Adrenal gland (tissue), 12 donors: ENCODE measurements around the gene CRYBA4. TPM values are rescaled to one million over a fixed set of nuclear protein-coding genes. Genes with fewer than 3 reads are reported as not detected.

Experiments used
- DNase-seq, 7 donors: peaks; one replicate each; pipeline ENCODE4 v3.0.0-alpha.2; 2019 to 2020
- H3K27ac ChIP-seq, 5 donors: fragments of 200-600 bp; sonication (generic) in 4 of 5; 1 replicate in 3 of 5; 2 replicates in 2 of 5; pipeline versions ENCODE4 v1.5.1 to v1.8.0; 2016 to 2020; ENCODE audit warnings: mild to moderate bottlenecking in 1 of 5
- H3K27me3 ChIP-seq: fragments of 200-600 bp; 2 replicates; pipeline ENCODE4 v1.8.0; 2021
- H3K36me3 ChIP-seq, 2 donors: fragments of 200-600 bp; replicated peaks in 1 of 2; 1 replicate in 1 of 2; 2 replicates in 1 of 2; pipeline versions ENCODE4 v1.5.1 to v1.8.0; 2018 to 2022
- H3K4me1 ChIP-seq, 2 donors: fragments of 200-600 bp; replicated peaks in 1 of 2; 1 replicate in 1 of 2; 2 replicates in 1 of 2; pipeline versions ENCODE4 v1.5.1 to v1.8.0; 2018 to 2021
- H3K4me3 ChIP-seq, 4 donors: fragments of 200-600 bp; sonication (generic) in 3 of 4; one replicate each; pipeline ENCODE4 v1.5.1; 2016 to 2018
- H3K9me3 ChIP-seq, 3 donors: fragments of 200-600 bp; sonication (generic) in 1 of 3; replicated peaks in 1 of 3; 1 replicate in 2 of 3; 2 replicates in 1 of 3; pipeline versions ENCODE4 v1.5.1 to v1.8.0; 2016 to 2021
- CTCF ChIP-seq, 6 experiments: fragments of 450-650 bp in 4 of 6; fragments of 200-600 bp in 2 of 6; sonication (generic) in 1 of 6; IDR thresholded peaks; 1 replicate in 5 of 6; 2 replicates in 1 of 6; pipeline versions ENCODE4 v1.5.1 to v1.8.0; 2016 to 2021; ENCODE audit warnings: antibody characterized with exemption in 6 of 6, mild to moderate bottlenecking in 2 of 6, moderate library complexity in 1 of 6
- POLR2A ChIP-seq, 2 donors: fragments of 450-650 bp; IDR thresholded peaks; one replicate each; pipeline ENCODE4 v1.6.1; 2017; ENCODE audit warnings: antibody characterized with exemption in 2 of 2, mild to moderate bottlenecking in 2 of 2, moderate library complexity in 1 of 2
- WGBS, 4 donors: extraction: QIAGEN DNeasy Blood & Tissue Kit in 2 of 4; methylation state at CpG; one replicate each; pipeline versions ENCODE4 v1.1.5 to v1.1.7; 2013 to 2017; 5-methylcytosine and 5-hydroxymethylcytosine counted together
- intact Hi-C, 2 donors: fragments of 100-400 bp; cut with DNase I; formaldehyde crosslinking; loops; one replicate each; pipeline versions ENCODE4 v1.14.1 to v1.15.0; 2022 to 2023
- polyA plus RNA-seq, 3 donors: library from polyadenylated mRNA; stranded (reverse); fragments of 200-250 nt in 2 of 3; fragments of 350-450 nt in 1 of 3; fragmentation: Illumina TruSeq in 1 of 3; extraction: RNeasy Lipid Tissue Mini Kit (QIAGEN cat#74804) in 1 of 3; gene quantifications; one replicate each; pipeline ENCODE4 v1.2.3, GENCODE V29; 2013 to 2014
- total RNA-seq, 9 donors: library from RNA; depleted of rRNA in 4 of 9; stranded (reverse); fragments of >200 nt in 4 of 9; fragments of 120-200 nt in 1 of 9; fragmentation: NEBNext Ultra II Directional in 1 of 9; extraction: Animal tissue kit (Norgen Biotek cat#: 25700) in 1 of 9; gene quantifications; one replicate each; pipeline versions ENCODE4 v1.1.0 to v1.2.4, GENCODE V29; 2013 to 2023
- donor health status: healthy with polysubstance abuse.
- donor health status: Bipolar disorder and iron deficiency.
- donor health status: DM: yes; HTN: yes; CAD: no.
- donor health status: DM: no; HTN: no; CAD: no.
- donor health status: DM: no; HTN: no; CAD: no.
- donor health status: DM: yes; HTN: yes; CAD: no.

Gene CRYBA4
- total and polyA plus RNA-seq, 12 donors: not detected

DNA sequence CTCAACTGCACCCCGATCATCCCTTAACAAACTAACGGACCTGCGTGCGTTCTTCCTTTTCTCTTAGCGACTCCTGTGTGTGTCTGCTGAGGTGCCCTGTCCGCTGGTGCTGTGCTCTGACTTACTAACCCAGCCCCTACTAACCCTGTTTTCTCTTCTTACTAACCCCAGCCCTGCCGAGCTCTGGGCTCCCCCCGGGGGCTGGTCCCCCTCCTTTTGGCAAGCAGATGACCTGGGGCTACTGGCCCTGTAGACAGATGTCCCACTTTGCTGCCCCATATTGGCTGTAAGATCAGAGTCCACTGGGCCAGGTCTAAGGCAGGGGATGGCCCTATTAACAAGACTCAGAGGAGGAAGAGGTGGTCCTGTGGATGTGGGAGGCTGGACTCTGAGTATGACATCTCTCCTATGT, 50.3 kb downstream of the CRYBA4 start:
- intact Hi-C loops: no loop called here
- no peak for TF ChIP-seq POLR2A (IDR thresholded peaks at IDR 0.05)
- TF ChIP-seq CTCF (IDR thresholded peaks at IDR 0.05): no peak
- Histone ChIP-seq H3K4me3 (peak overlapping the region in 2 of 4 donors; percentile 54 to 77), H3K36me3 (no peaks in the 10 kb centered on the region), H3K9me3 (no peaks in the 10 kb centered on the region), H3K27me3 (no peaks in the 10 kb centered on the region), H3K27ac (peak overlapping the region; percentile 48 to 97 (median 88)), H3K4me1 (peaks cover 15 to 25% of the 10 kb centered on the region in 2 donors)
- no peak for DNase-seq
- WGBS, 4 donors: 75 to 88% (median 83%) methylated on average over 8 of the region's 8 CpGs

- Histone ChIP-seq H3K9me3 (no peaks in the 10 kb centered on the region), H3K27ac (peak overlapping the region; percentile 48 to 97 (median 88)), H3K4me3 (peak overlapping the region; percentile 29 to 77 (median 44)), H3K27me3 (no peaks in the 10 kb centered on the region), H3K4me1 (peaks cover 15 to 25% of the 10 kb centered on the region in 2 donors), H3K36me3 (no peaks in the 10 kb centered on the region)
- WGBS, 4 donors: 0 to 1% (median 1%) methylated on average over 30 to 36 of the region's 36 CpGs
- intact Hi-C loops: no loop called here
- DNase-seq: peak; percentile 90 to 97 (median 95)
- TF ChIP-seq POLR2A (IDR thresholded peaks at IDR 0.05) (peak; percentile 7 to 19), CTCF (IDR thresholded peaks at IDR 0.05) (peak; percentile 20 to 70 (median 50))
Measured at GRCh38 chr22:26672590-26673468, 51.1 kb downstream of the CRYBA4 start.

GRCh38 chr22:26673486-26673885, 51.7 kb downstream of the CRYBA4 start:
- Histone ChIP-seq H3K4me3 (peak overlapping the region; percentile 29 to 77 (median 44)), H3K9me3 (no peaks in the 10 kb centered on the region), H3K27ac (peak overlapping the region; percentile 48 to 97 (median 88)), H3K4me1 (peaks cover 15 to 25% of the 10 kb centered on the region in 2 donors), H3K27me3 (no peaks in the 10 kb centered on the region), H3K36me3 (no peaks in the 10 kb centered on the region)
- no peak for DNase-seq
- intact Hi-C loops: no loop called here
- no peak for TF ChIP-seq POLR2A (IDR thresholded peaks at IDR 0.05)
- TF ChIP-seq CTCF (IDR thresholded peaks at IDR 0.05): no peak
- WGBS, 4 donors: 24 to 39% (median 30%) methylated on average over 4 of the region's 4 CpGs

GRCh38 chr22:26674211-26675190, 52.7 kb downstream of the CRYBA4 start:
- intact Hi-C loops: no loop called here
- H3K4me1 ChIP-seq: peaks cover 15 to 25% of the 10 kb centered on the region in 2 donors
- 59 to 81% (median 66%) methylated on average over 9 of the region's 9 CpGs for WGBS, 4 donors
- TF ChIP-seq POLR2A (IDR thresholded peaks at IDR 0.05): no peak
- no peak for TF ChIP-seq CTCF (IDR thresholded peaks at IDR 0.05)
- H3K36me3 ChIP-seq: no peaks in the 10 kb centered on the region
- H3K4me3 ChIP-seq: peak overlapping the region in 1 of 4 donors; percentile 77
- no peak for DNase-seq
- H3K27ac ChIP-seq: peak overlapping the region in 2 of 5 donors; percentile 22 to 97
- H3K27me3 ChIP-seq: no peaks in the 10 kb centered on the region
- no peaks in the 10 kb centered on the region for H3K9me3 ChIP-seq
